D721Med (cell line): ENCODE measurements around the gene FANCL.

Experiments used
- DNase-seq: peaks from one replicate; pipeline ENCODE4 v3.0.0; 2011; ENCODE audit warnings: low spot score; ENCODE audit not compliant: insufficient read length
- FAIRE-seq: peaks from 2 replicates; lab custom pipeline; 2011; peaks lifted over from hg19 to GRCh38; lab: Jason Lieb, UNC
- TF ChIP-seq, protein P1 (sequence below): IDR thresholded peaks from 2 replicates; pipeline ENCODE4 v1.5.1; 2012; ENCODE audit warnings: mild to moderate bottlenecking, control low read depth; ENCODE audit not compliant: insufficient read depth; ENCODE audit errors: missing control alignments

FANCL gene

DNA sequence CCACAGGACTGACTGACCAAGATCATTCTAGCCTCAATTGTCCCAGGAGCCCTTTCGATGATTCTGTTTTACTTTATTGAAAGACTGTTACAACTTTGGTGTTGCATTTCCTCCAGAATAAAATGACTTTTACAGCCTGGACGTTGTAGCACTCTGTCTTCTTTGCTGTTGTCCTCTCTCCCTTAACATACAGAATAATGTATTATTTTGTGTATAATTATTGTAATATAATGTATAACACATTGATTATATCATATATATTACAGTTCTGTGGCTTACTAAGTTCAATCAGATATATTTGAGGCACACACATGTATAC is 380 bp upstream of the FANCL start:
- TF ChIP-seq, protein P1, sequence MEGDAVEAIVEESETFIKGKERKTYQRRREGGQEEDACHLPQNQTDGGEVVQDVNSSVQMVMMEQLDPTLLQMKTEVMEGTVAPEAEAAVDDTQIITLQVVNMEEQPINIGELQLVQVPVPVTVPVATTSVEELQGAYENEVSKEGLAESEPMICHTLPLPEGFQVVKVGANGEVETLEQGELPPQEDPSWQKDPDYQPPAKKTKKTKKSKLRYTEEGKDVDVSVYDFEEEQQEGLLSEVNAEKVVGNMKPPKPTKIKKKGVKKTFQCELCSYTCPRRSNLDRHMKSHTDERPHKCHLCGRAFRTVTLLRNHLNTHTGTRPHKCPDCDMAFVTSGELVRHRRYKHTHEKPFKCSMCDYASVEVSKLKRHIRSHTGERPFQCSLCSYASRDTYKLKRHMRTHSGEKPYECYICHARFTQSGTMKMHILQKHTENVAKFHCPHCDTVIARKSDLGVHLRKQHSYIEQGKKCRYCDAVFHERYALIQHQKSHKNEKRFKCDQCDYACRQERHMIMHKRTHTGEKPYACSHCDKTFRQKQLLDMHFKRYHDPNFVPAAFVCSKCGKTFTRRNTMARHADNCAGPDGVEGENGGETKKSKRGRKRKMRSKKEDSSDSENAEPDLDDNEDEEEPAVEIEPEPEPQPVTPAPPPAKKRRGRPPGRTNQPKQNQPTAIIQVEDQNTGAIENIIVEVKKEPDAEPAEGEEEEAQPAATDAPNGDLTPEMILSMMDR = no peak
- FAIRE-seq = no peak
- DNase-seq = no peak

DNA sequence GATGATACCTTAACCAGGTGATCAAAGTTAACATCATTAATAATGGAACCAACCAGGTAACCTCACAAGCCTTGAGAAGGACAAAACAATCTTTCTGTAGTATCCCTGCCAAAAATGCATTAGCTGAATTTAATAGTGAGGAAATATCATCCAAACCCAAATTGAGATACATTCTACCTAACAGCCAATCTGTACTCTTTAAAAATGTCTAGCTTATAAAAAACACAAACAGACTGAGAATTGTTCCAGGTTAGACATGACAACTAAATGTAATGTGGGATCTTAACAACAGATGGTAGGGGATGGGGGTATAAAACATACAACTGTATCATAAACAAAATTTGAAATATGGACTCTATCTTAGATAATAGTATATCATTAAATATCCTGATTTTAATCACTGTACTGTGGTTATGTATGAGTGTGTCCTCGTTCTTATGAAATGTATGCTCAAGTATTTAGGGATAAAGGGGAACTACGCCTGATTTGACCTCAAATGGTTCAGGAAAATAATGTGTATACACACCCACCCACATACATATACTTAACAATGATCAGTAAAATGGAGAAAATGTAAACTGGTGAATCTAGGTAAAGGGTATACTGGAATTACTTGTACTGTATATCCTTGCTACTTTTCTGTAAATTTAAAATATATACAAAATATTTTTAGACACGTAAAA is 1.7 kb downstream of the FANCL start:
- FAIRE-seq = no peak
- TF ChIP-seq, protein P1 = no peak
- DNase-seq = no peak

DNA sequence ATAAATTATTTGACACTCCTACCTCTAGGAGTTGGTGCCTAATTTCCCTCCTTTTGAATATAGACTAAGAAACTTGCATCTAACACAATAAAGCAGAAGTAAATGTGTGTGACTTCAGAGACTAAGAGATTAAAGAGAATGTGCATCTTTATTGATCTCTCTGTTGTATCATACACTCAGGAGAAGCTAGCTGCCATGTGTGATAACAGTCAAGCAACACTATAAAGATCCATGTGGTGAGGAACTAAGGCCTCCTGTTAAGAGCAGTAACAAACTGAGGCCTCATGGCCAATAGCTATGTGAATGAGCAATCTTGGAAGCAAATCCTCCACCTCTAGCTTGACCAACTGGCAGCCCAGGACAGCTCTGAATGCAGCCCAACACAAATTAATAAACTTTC is 3.4 kb downstream of the FANCL start:
- DNase-seq = no peak
- FAIRE-seq = no peak
- TF ChIP-seq, protein P1 = no peak

DNA sequence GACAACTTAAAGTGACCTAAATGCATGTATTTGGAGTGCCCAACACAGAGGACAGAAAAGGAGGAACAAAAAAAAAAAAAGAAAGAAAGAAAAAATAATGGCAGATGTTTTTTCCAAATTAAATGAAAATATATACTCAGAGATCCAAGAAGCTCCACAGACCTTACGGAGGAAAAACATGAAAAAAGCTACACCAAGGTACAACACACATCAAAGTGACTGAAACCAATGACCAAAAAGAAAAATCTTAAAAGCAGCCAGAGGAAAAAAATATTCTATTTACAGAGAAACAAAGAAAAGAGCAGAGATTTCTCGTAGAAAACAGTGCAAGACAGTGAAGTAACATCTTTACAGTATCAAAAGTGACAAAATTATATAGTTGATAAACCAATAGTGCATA is 5.1 kb downstream of the FANCL start:
- TF ChIP-seq, protein P1 = no peak
- DNase-seq = no peak
- FAIRE-seq = no peak

DNA sequence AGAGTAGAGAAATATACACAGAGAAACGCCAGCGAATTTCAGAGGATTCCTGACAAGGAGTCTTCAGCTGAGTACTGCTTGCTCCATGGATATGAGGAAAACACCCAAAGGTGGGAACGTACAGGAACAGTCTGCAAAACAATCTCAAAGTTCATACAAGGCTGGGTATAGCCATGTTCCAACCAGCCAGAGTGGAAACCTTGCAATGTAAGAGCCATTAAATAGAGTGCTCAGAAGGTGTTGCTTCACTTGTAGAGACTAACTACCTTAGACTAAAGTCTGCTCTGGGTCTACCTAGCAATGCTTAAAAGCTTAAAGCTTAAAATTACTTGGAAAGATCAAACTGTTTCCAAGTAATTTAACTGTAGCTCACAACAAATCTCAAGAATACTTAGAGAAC is 6.0 kb downstream of the FANCL start:
- DNase-seq (no peak), FAIRE-seq (no peak)
- TF ChIP-seq, protein P1 = no peak

DNA sequence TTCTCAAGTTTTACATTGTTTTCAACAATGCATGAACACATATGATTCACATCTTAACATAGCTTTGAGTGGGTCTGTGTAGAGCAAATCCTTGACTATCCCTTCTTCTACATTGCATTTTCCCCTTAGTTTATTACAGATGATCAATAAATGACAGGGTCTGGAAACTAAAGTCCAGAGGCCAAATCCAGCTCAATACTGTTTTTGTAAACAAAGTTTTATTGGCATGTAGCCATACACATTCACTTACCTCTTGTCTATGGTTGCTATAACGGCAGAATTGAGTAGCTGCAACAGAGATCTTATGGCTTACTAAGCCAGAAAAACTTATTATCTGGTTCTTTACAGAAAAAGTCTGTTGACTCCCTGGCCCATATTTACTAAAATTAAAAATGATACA is 12.8 kb downstream of the FANCL start:
- no peak for DNase-seq
- peak; percentile 46 for FAIRE-seq
- TF ChIP-seq, protein P1 = no peak

DNA sequence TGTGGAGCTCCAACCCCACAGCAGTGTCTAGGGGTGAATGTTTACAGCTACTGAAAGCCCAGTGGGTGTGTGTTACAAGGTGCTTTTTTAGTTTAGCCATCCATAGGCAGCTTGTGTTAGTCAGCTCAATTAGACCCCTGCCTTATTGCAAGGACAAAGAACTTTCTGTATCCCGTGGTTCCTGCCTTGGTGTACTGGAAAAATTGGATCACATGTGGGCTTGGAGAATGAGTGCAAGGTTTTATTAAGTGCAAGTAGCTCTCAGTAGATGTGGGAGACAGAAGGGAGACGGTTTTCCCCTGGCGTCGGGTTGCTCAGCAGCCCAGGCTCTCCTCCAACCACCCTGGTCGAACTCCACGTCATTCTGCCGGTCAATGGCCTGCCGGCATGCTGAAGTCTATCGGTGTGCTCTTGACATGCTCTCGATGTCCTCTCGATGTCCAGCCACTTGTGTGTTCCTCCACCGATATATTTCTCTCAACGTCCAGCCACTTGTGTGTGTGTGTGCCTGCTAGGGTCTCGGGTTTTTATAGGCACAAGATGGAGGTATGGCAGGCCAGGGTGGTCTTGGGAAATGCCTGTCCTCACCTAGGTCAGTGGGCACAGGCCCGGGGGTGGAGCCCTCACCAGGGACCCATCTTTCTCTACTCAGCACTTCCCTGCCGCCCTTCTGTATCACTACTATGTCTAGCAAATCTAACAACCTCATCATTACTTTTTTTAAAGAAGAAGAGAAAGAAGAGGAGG is 13.8 kb downstream of the FANCL start:
- TF ChIP-seq, protein P1 = no peak
- DNase-seq = no peak

More for the DNA sequence above, 13.8 kb downstream of the FANCL start:
- no peak for FAIRE-seq
